ENCODE data around the gene CHD1L.

Gene CHD1L

GRCh38 chr1:147281950-147282349, 39.5 kb downstream of the CHD1L start:
- Histone ChIP-seq H4K20me1 (ENCODE audit: insufficient read depth, low read length) (no peaks in the 10 kb centered on the region), H3K4me3 (ENCODE audit: low read depth, low read length, poor library complexity, severe bottlenecking) (no peak overlapping the region), H2AFZ (ENCODE audit: low read length) (no peak overlapping the region), H3K36me3 (ENCODE audit: insufficient read depth, low read length) (peaks cover 88% of the 10 kb centered on the region), H3K79me2 (ENCODE audit: insufficient read depth, low read length) (no peaks in the 10 kb centered on the region), H3F3A (ENCODE audit: insufficient read depth, low read length) (no peaks in the 10 kb centered on the region), H3K27ac (ENCODE audit: low read depth, low read length, poor library complexity, severe bottlenecking) (no peak overlapping the region), H3K27me3 (ENCODE audit: insufficient read depth, low read length) (no peaks in the 10 kb centered on the region), H3K9ac (ENCODE audit: low read length) (no peak overlapping the region), H3K4me2 (ENCODE audit: low read length) (no peak overlapping the region), H3K9me2 (ENCODE audit: low read depth, low read length) (no peaks in the 10 kb centered on the region), H3K9me3 (ENCODE audit: low read length) (no peaks in the 10 kb centered on the region), H3K4me1 (ENCODE audit: insufficient read depth, low read length, severe bottlenecking) (no peaks in the 10 kb centered on the region)
- no peak for TF ChIP-seq CTCF (IDR thresholded peaks at IDR 0.05; ENCODE audit: low read length)
- no peak for TF ChIP-seq EZH2 (IDR thresholded peaks at IDR 0.05; ENCODE audit: borderline replicate concordance, low read length)

GRCh38 chr1:147283011-147283410, 40.5 kb downstream of the CHD1L start:
- Histone ChIP-seq H3K9me2 (ENCODE audit: low read depth, low read length) (no peaks in the 10 kb centered on the region), H3K27me3 (ENCODE audit: insufficient read depth, low read length) (no peaks in the 10 kb centered on the region), H3K79me2 (ENCODE audit: insufficient read depth, low read length) (no peaks in the 10 kb centered on the region), H3K4me1 (ENCODE audit: insufficient read depth, low read length, severe bottlenecking) (no peaks in the 10 kb centered on the region), H2AFZ (ENCODE audit: low read length) (no peak overlapping the region), H3K9me3 (ENCODE audit: low read length) (no peaks in the 10 kb centered on the region), H3F3A (ENCODE audit: insufficient read depth, low read length) (no peaks in the 10 kb centered on the region), H4K20me1 (ENCODE audit: insufficient read depth, low read length) (no peaks in the 10 kb centered on the region), H3K27ac (ENCODE audit: low read depth, low read length, poor library complexity, severe bottlenecking) (no peak overlapping the region), H3K4me2 (ENCODE audit: low read length) (no peak overlapping the region), H3K9ac (ENCODE audit: low read length) (no peak overlapping the region), H3K36me3 (ENCODE audit: insufficient read depth, low read length) (peaks cover 90% of the 10 kb centered on the region), H3K4me3 (ENCODE audit: low read depth, low read length, poor library complexity, severe bottlenecking) (no peak overlapping the region)
- no peak for TF ChIP-seq CTCF (IDR thresholded peaks at IDR 0.05; ENCODE audit: low read length)
- TF ChIP-seq EZH2 (IDR thresholded peaks at IDR 0.05; ENCODE audit: borderline replicate concordance, low read length), result no peak

- peaks cover 96% of the 10 kb centered on the region for H3K36me3 ChIP-seq (ENCODE audit: insufficient read depth, low read length)
Observed at GRCh38 chr1:147287133-147287865, 44.8 kb downstream of the CHD1L start.

More at GRCh38 chr1:147287133-147287865, 44.8 kb downstream of the CHD1L start:
- Histone ChIP-seq H3F3A (ENCODE audit: insufficient read depth, low read length) (no peaks in the 10 kb centered on the region), H3K9me2 (ENCODE audit: low read depth, low read length) (no peaks in the 10 kb centered on the region), H3K27me3 (ENCODE audit: insufficient read depth, low read length) (no peaks in the 10 kb centered on the region), H3K9me3 (ENCODE audit: low read length) (no peaks in the 10 kb centered on the region), H3K9ac (ENCODE audit: low read length) (no peak overlapping the region), H3K27ac (ENCODE audit: low read depth, low read length, poor library complexity, severe bottlenecking) (no peak overlapping the region), H4K20me1 (ENCODE audit: insufficient read depth, low read length) (no peaks in the 10 kb centered on the region), H3K79me2 (ENCODE audit: insufficient read depth, low read length) (no peaks in the 10 kb centered on the region), H3K4me2 (ENCODE audit: low read length) (no peak overlapping the region), H2AFZ (ENCODE audit: low read length) (no peak overlapping the region), H3K4me1 (ENCODE audit: insufficient read depth, low read length, severe bottlenecking) (no peaks in the 10 kb centered on the region), H3K4me3 (ENCODE audit: low read depth, low read length, poor library complexity, severe bottlenecking) (no peak overlapping the region)
- TF ChIP-seq EZH2 (IDR thresholded peaks at IDR 0.05; ENCODE audit: borderline replicate concordance, low read length), result no peak
- TF ChIP-seq CTCF (IDR thresholded peaks at IDR 0.05; ENCODE audit: low read length), result no peak

Measured in OCI-LY1 (cell line).